Measurements from ENCODE around the gene PHF5A. TPM values are rescaled to one million over a fixed set of nuclear protein-coding genes. Genes with fewer than 3 reads are reported as not detected.
A peak's percentile ranks its signal among the peaks of the same experiment; 100 is the strongest.

Gene PHF5A
- total and polyA plus RNA-seq, 8 donors: 0.58 to 54.5 (median 39.9) TPM

GRCh38 chr22:41429232-41429950 is 39.1 kb downstream of the PHF5A start:
- Histone ChIP-seq H3K9me3 (no peaks in the 10 kb centered on the region), H3K4me3 (no peak overlapping the region), H3K27me3 (no peaks in the 10 kb centered on the region), H3K4me1 (peaks cover 0 to 25% (median 11%) of the 10 kb centered on the region in 4 donors), H3K27ac (peak overlapping the region in 1 of 5 donors; percentile 26), H3K36me3 (peaks cover 12 to 69% (median 60%) of the 10 kb centered on the region in 4 donors)
- intact Hi-C loops (cut with DNase I; ENCODE audit: low total_unique reads): no loop called here
- TF ChIP-seq CTCF (IDR thresholded peaks at IDR 0.05) (no peak), POLR2A (IDR thresholded peaks at IDR 0.05) (no peak), EP300 (IDR thresholded peaks at IDR 0.05) (no peak), POLR2AphosphoS5 (IDR thresholded peaks at IDR 0.05) (no peak)
- DNase-seq: no peak
- WGBS, 5 donors: 86 to 94% (median 91%) methylated on average over 13 of the region's 13 CpGs

GRCh38 chr22:41425660-41426365 is 42.7 kb downstream of the PHF5A start:
- 60 to 67% (median 64%) methylated on average over 9 of the region's 9 CpGs for WGBS, 5 donors
- H3K9me3 ChIP-seq: no peaks in the 10 kb centered on the region
- no peaks in the 10 kb centered on the region for H3K4me1 ChIP-seq
- H3K27ac ChIP-seq: no peak overlapping the region
- no peak for DNase-seq
- H3K4me3 ChIP-seq: no peak overlapping the region
- H3K27me3 ChIP-seq: no peaks in the 10 kb centered on the region
- no peak for TF ChIP-seq POLR2AphosphoS5 (IDR thresholded peaks at IDR 0.05)
- TF ChIP-seq POLR2A (IDR thresholded peaks at IDR 0.05): no peak
- TF ChIP-seq EP300 (IDR thresholded peaks at IDR 0.05): no peak
- TF ChIP-seq CTCF (IDR thresholded peaks at IDR 0.05): no peak
- intact Hi-C loops (cut with DNase I; ENCODE audit: low total_unique reads): no loop called here
- H3K36me3 ChIP-seq: peaks cover 3 to 58% (median 47%) of the 10 kb centered on the region in 4 donors

GRCh38 chr22:41418717-41419116 is 49.8 kb downstream of the PHF5A start:
- WGBS, 5 donors: 59 to 83% (median 69%) methylated on average over 8 to 9 of the region's 9 CpGs
- H3K36me3 ChIP-seq: peaks cover 3 to 15% (median 12%) of the 10 kb centered on the region in 4 donors
- peaks cover 44 to 55% (median 53%) of the 10 kb centered on the region in 4 donors for H3K4me1 ChIP-seq

More at GRCh38 chr22:41418717-41419116, 49.8 kb downstream of the PHF5A start:
- TF ChIP-seq CTCF (IDR thresholded peaks at IDR 0.05) (no peak), POLR2A (IDR thresholded peaks at IDR 0.05) (no peak), EP300 (IDR thresholded peaks at IDR 0.05) (no peak), POLR2AphosphoS5 (IDR thresholded peaks at IDR 0.05) (no peak)
- Histone ChIP-seq H3K9me3 (no peaks in the 10 kb centered on the region), H3K4me3 (peak overlapping the region in 1 of 4 donors; percentile 3), H3K27me3 (no peaks in the 10 kb centered on the region), H3K27ac (peak overlapping the region; percentile 83 to 100 (median 99))
- intact Hi-C loops (cut with DNase I; ENCODE audit: low total_unique reads): no loop called here
- no peak for DNase-seq

Measured in stomach (tissue), 9 donors.